ENCODE results near the gene LBX1. TPM values are rescaled to one million over a fixed set of nuclear protein-coding genes. Genes with fewer than 3 reads are reported as not detected.
A peak's percentile ranks its signal among the peaks of the same experiment; 100 is the strongest.
"Not testable (repeated sequence)": the region's sequence is repeated elsewhere in the genome, so short reads cannot be mapped to it uniquely, and the experiment has no call there.

LBX1 gene
- total and polyA plus RNA-seq, 3 donors from 2014 or later, result 0.12 TPM; not detected in 2

DNA sequence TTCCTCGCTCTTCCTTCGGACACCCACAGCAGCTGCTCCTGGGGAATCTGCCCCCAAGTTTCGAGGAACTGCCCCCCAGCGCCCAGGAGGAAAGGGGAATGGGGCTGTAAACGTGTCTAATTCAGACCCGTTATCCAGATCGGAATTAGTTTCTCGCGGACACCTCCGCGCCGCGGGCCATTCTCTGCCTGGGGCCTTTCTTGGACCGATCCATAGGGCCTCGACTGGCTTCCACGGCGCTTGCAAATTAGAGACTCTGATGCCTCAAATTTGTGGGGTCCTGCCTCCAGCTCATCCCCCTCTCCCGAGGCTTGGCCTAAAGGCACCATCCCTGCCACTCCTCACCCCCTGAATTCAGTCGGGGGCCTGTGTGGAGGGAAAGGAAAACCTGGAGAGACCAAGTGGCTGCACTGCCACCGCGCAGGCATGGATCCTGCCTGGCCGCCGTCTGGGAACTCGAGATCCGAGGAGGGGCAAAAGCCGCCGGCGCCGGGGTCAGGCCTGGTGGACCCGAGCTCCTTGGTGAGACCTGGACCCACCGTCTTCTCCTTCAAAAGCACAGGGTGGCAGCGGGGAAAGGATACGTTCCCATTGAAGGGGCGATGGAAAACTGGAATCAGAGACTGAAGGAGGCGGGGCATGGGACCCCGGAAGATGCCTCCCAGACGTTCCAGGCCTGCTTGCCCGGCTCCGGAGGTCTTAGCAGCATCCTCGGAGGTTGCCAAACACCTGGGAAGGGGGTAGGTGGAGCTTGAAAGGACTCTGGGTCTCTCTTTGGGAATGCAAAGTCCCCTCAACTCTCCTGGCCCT, 13.7 kb downstream of the LBX1 start:
- no peak for DNase-seq
- TF ChIP-seq POLR2A (IDR thresholded peaks at IDR 0.05), result no peak
- TF ChIP-seq, protein P1, sequence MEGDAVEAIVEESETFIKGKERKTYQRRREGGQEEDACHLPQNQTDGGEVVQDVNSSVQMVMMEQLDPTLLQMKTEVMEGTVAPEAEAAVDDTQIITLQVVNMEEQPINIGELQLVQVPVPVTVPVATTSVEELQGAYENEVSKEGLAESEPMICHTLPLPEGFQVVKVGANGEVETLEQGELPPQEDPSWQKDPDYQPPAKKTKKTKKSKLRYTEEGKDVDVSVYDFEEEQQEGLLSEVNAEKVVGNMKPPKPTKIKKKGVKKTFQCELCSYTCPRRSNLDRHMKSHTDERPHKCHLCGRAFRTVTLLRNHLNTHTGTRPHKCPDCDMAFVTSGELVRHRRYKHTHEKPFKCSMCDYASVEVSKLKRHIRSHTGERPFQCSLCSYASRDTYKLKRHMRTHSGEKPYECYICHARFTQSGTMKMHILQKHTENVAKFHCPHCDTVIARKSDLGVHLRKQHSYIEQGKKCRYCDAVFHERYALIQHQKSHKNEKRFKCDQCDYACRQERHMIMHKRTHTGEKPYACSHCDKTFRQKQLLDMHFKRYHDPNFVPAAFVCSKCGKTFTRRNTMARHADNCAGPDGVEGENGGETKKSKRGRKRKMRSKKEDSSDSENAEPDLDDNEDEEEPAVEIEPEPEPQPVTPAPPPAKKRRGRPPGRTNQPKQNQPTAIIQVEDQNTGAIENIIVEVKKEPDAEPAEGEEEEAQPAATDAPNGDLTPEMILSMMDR (IDR thresholded peaks at IDR 0.05), result no peak
- Histone ChIP-seq H3K9me3 (no peaks in the 10 kb centered on the region), H3K36me3 (ENCODE audit: low read depth, missing control alignments) (no peaks in the 10 kb centered on the region), H3K27ac (no peak overlapping the region), H3K27me3 (no peaks in the 10 kb centered on the region), H3K4me3 (peak overlapping the region in 1 of 2 donors; percentile 53), H3K4me1 (peaks cover 16% of the 10 kb centered on the region)
- WGBS, 2 donors, result 5 to 13% methylated on average over 30 to 39 of the region's 40 CpGs
- intact Hi-C loops (cut with DNase I; ENCODE audit: low total_unique reads), result loop anchor here (5.0 to 10.0 kb wide), 2 partner anchors 249 to 352 kb away; no protein-coding TSS in a partner anchor

DNA sequence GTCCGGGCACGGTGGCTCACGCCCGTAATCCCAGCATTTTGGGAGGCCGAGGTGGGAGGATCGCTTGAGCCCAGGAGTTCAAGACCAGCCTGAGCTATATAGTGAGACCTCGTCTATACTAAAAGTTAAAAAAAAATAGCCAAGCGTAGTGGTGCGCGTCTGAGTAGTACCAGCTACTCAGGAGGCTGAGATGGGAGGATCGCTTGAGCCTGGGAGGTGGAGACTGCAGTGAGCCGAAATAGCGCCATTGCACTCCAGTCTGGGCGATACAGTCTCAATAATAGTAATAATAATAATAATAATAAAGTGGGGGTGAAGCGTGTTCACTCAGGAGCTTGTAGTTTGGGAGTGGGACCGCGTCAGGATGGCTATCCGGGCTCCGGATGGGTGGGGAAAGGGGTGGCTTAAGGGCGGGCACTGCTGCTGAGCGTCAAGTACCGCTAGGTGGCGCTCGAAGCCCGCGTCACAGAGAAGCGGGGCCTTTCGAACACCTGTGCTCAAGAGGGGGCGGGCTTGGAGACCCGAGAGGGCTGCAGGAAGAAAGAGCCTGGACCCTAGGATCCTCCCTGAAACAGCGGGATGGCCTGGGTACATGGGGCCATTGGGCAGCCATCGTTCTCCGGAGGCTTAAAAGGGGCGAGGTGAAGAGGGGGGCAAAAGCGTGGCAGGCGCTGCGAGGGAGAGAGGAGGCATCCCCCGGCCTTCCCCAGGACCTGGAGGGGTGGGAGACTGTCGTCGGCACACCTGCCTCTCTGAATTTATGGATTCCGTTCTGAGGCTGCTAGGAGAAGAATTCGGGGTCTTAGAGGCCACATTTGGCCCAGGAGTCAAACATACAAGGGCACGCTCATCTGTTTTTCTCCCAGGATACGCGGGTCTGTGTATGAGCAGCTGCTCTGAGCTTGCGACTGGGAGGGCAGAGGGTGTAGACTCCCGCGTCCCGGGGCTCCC, 14.5 kb downstream of the LBX1 start:
- Histone ChIP-seq H3K27me3 (no peaks in the 10 kb centered on the region), H3K4me1 (peaks cover 16% of the 10 kb centered on the region), H3K36me3 (ENCODE audit: low read depth, missing control alignments) (no peaks in the 10 kb centered on the region), H3K27ac (no peak overlapping the region), H3K9me3 (no peaks in the 10 kb centered on the region), H3K4me3 (peak overlapping the region; percentile 15 to 53)
- peak; percentile 84 for DNase-seq
- intact Hi-C loops (cut with DNase I; ENCODE audit: low total_unique reads), result loop anchor here (5.0 to 10.0 kb wide), 2 partner anchors 250 to 353 kb away; no protein-coding TSS in a partner anchor
- 8 to 10% methylated on average over 47 to 49 of the region's 49 CpGs for WGBS, 2 donors
- no peak for TF ChIP-seq POLR2A (IDR thresholded peaks at IDR 0.05)
- TF ChIP-seq, protein P1 (IDR thresholded peaks at IDR 0.05), result peak; percentile 53 to 95 (median 71)

DNA sequence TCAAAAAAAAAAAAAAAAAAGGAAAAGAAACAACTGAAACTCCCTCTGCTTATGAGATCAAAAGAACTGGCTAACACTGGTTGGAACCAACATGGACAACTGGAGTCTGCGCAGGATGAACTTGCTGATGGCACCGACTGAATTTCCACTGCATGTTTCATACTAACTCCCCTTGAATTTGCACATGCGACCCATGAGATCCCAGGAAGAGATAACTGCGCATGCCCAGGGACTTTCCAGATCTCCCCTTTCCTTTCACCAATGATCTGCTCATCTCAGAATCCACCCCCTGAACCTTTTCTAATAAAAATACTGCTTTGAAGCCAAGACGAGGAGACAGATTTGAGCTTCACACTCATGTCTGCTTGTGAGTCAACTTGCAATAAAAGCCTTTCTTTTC, 20.7 kb downstream of the LBX1 start:
- no peaks in the 10 kb centered on the region for H3K27me3 ChIP-seq
- no peak overlapping the region for H3K27ac ChIP-seq
- H3K9me3 ChIP-seq, result no peaks in the 10 kb centered on the region
- no peak for DNase-seq
- no peak overlapping the region for H3K4me3 ChIP-seq
- no peaks in the 10 kb centered on the region for H3K4me1 ChIP-seq
- TF ChIP-seq, protein P1 (IDR thresholded peaks at IDR 0.05), result no peak
- no peak for TF ChIP-seq POLR2A (IDR thresholded peaks at IDR 0.05)
- intact Hi-C loops (cut with DNase I; ENCODE audit: low total_unique reads), result no loop called here
- WGBS, 2 donors, result 66 to 77% methylated on average over 5 of the region's 5 CpGs
- H3K36me3 ChIP-seq (ENCODE audit: low read depth, missing control alignments), result no peaks in the 10 kb centered on the region

DNA sequence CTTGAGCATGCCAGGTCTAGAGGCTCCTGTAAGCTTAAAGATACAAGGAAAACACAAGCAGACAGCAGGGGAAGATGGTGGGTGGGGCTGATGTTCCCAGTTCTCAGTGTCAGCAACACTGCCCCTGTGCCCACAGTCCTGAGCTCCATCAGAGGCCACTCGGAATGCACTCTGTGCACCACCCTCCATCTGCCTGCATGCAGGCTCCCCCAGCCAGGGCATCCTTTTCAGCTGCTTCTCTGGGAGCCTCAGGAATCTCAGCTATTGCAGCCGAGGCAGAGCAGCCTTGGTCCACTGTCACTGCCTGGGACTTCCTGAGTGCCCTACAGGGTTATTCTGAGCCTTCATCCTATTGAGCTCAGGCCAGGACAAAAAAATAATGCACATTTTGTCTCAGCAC, 22.2 kb downstream of the LBX1 start:
- WGBS, 2 donors, result 20 to 52% methylated on average over 1 to 2 of the region's 2 CpGs
- H3K27ac ChIP-seq, result no peak overlapping the region

DNA sequence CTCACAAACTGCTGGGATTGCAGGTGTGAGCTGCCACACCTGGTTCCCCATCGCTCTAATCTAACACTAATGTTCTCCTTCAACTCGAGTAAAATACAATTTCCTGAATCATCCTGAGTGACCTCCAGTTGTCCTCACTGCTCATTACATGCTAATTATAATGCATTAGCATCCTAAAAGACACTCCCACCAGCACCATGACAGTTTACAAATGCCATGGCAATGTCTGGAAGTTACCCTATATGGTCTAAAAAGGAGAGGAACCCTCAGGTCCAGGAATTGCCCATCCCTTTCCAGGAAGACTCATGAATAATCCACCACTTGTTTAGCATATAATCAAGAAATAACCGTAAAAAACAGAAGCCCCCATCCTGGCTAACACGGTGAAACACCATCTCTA, 26.6 kb downstream of the LBX1 start:
- H3K27me3 ChIP-seq, H3K4me3 ChIP-seq, DNase-seq: not testable (repeated sequence)

More for the DNA sequence above, 22.2 kb downstream of the LBX1 start:
- no peaks in the 10 kb centered on the region for H3K9me3 ChIP-seq
- DNase-seq, result no peak
- H3K27me3 ChIP-seq, result no peaks in the 10 kb centered on the region
- H3K4me3 ChIP-seq, result no peak overlapping the region
- no peaks in the 10 kb centered on the region for H3K4me1 ChIP-seq
- TF ChIP-seq, protein P1 (IDR thresholded peaks at IDR 0.05), result no peak
- H3K36me3 ChIP-seq (ENCODE audit: low read depth, missing control alignments), result no peaks in the 10 kb centered on the region
- intact Hi-C loops (cut with DNase I; ENCODE audit: low total_unique reads), result no loop called here

GRCh38 chr10:101198326-101198977, 30.8 kb downstream of the LBX1 start:
- H3K36me3 ChIP-seq (ENCODE audit: low read depth, missing control alignments); H3K27me3 ChIP-seq; H3K27ac ChIP-seq; DNase-seq; H3K4me1 ChIP-seq; H3K9me3 ChIP-seq; H3K4me3 ChIP-seq; intact Hi-C loops (cut with DNase I; ENCODE audit: low total_unique reads): not testable (repeated sequence)
- WGBS, 2 donors, result 88 to 90% methylated on average over 8 of the region's 8 CpGs

More for the DNA sequence above, 26.6 kb downstream of the LBX1 start:
- H3K27ac ChIP-seq; H3K4me1 ChIP-seq; intact Hi-C loops (cut with DNase I; ENCODE audit: low total_unique reads); H3K9me3 ChIP-seq; H3K36me3 ChIP-seq (ENCODE audit: low read depth, missing control alignments): not testable (repeated sequence)
- WGBS, 2 donors, result 60 to 78% methylated on average over 4 of the region's 4 CpGs
